NOMO-1 (cell line): ENCODE measurements around the gene ANTXRL.
"Not testable (repeated sequence)": the region's sequence is repeated elsewhere in the genome, so short reads cannot be mapped to it uniquely, and the experiment has no call there.

ENCODE experiments used
- DNase-seq, 2 experiments: peaks; one replicate each; lab custom pipeline; 2025; ENCODE audit not compliant: unreplicated experiment in 2 of 2; lab: John Stamatoyannopoulos, UW

Gene ANTXRL

GRCh38 chr10:46306516-46307184 is 19.9 kb downstream of the ANTXRL start:
- no peak for DNase-seq

GRCh38 chr10:46307281-46308112 is 20.7 kb downstream of the ANTXRL start:
- no peak for DNase-seq

- no peak for DNase-seq
Observed at GRCh38 chr10:46308113-46308415, 21.3 kb downstream of the ANTXRL start.

- no peak for DNase-seq
Observed at GRCh38 chr10:46308666-46309450, 22.1 kb downstream of the ANTXRL start.

GRCh38 chr10:46309511-46310142 is 22.8 kb downstream of the ANTXRL start:
- DNase-seq, result no peak

GRCh38 chr10:46310143-46310514 is 23.3 kb downstream of the ANTXRL start:
- no peak for DNase-seq

- DNase-seq, result no peak
Observed at GRCh38 chr10:46310851-46311250, 24.1 kb downstream of the ANTXRL start.

GRCh38 chr10:46311501-46311951 is 24.7 kb downstream of the ANTXRL start:
- no peak for DNase-seq

GRCh38 chr10:46311961-46312431 is 25.2 kb downstream of the ANTXRL start:
- not testable (repeated sequence) for DNase-seq

GRCh38 chr10:46312953-46313352 is 26.2 kb downstream of the ANTXRL start:
- no peak for DNase-seq

GRCh38 chr10:46314071-46314470 is 27.3 kb downstream of the ANTXRL start:
- DNase-seq, result no peak

- not testable (repeated sequence) for DNase-seq
Observed at GRCh38 chr10:46315071-46315860, 28.5 kb downstream of the ANTXRL start.

GRCh38 chr10:46317370-46317769 is 30.6 kb downstream of the ANTXRL start:
- no peak for DNase-seq

GRCh38 chr10:46317889-46318288 is 31.1 kb downstream of the ANTXRL start:
- no peak for DNase-seq

GRCh38 chr10:46318799-46319198 is 32.0 kb downstream of the ANTXRL start:
- no peak for DNase-seq

GRCh38 chr10:46319389-46319788 is 32.6 kb downstream of the ANTXRL start:
- no peak for DNase-seq

- no peak for DNase-seq
Observed at GRCh38 chr10:46321770-46322169, 35.0 kb downstream of the ANTXRL start.

- DNase-seq, result peak in 1 of 2 experiments; percentile 14
Observed at GRCh38 chr10:46323176-46323575, 36.4 kb downstream of the ANTXRL start.

GRCh38 chr10:46325021-46325420 is 38.2 kb downstream of the ANTXRL start:
- DNase-seq, result no peak

GRCh38 chr10:46326066-46326465 is 39.3 kb downstream of the ANTXRL start:
- DNase-seq, result no peak
